GM12874 (cell line): Measurements from ENCODE around the gene ALG14.

Experiments
- TF ChIP-seq, protein P1 (sequence below): IDR thresholded peaks from 2 replicates; pipeline ENCODE4 v1.5.1; 2011; ENCODE audit warnings: low read depth, mild to moderate bottlenecking, control low read depth, low read length, moderate library complexity; ENCODE audit not compliant: insufficient read depth

The ALG14 gene

DNA sequence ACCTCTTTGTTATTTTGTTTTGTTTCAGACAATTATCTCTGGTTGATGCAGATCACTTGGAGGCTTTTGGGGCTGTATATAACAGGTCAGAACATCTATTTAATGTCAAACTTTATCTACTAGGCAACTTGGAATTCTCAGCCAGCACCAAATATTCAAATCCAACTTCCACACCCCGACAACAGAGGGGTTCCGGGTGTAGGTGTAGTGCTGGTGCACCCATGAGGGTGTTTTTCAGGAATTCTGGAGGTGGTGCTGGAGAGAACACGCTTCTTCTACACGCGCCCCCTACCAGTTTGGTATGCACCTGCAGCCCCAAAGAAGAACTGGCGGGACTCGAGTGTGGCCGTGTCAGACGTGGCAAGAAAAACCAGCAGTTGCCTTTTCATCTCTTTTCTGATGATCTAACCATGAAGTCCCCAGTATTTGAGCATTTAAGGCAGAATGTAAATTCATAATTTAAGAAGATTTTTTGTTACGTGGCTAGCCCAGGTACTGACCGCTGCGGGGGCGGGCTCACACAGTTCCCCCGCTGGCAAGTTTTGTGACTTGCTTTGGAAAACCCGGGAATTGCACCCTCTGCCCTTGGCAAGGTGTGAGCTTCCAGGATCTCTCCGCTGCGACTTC is 43.9 kb upstream of the ALG14 start:
- TF ChIP-seq, protein P1, sequence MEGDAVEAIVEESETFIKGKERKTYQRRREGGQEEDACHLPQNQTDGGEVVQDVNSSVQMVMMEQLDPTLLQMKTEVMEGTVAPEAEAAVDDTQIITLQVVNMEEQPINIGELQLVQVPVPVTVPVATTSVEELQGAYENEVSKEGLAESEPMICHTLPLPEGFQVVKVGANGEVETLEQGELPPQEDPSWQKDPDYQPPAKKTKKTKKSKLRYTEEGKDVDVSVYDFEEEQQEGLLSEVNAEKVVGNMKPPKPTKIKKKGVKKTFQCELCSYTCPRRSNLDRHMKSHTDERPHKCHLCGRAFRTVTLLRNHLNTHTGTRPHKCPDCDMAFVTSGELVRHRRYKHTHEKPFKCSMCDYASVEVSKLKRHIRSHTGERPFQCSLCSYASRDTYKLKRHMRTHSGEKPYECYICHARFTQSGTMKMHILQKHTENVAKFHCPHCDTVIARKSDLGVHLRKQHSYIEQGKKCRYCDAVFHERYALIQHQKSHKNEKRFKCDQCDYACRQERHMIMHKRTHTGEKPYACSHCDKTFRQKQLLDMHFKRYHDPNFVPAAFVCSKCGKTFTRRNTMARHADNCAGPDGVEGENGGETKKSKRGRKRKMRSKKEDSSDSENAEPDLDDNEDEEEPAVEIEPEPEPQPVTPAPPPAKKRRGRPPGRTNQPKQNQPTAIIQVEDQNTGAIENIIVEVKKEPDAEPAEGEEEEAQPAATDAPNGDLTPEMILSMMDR: peak; percentile 64

DNA sequence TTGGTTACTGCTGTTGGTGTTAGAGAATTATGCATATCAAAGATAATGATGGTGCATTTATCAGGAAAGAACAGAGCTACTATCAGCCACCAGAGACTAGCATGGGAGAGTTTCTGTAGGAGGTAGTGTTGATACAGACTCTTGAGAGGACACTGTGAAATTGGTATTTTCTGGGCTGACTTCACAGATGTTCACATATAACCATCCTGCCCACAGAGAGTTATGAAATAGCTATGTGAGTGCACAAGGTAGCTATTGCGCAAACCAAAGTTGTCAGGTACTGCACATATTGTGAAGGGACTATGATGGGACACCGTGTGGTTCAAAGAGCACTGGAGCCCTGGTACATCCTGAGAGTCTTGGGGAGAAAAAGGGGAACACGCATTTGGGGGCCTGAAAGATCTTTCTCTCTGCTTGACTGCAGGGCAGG is 43.0 kb upstream of the ALG14 start:
- TF ChIP-seq, protein P1: no peak

DNA sequence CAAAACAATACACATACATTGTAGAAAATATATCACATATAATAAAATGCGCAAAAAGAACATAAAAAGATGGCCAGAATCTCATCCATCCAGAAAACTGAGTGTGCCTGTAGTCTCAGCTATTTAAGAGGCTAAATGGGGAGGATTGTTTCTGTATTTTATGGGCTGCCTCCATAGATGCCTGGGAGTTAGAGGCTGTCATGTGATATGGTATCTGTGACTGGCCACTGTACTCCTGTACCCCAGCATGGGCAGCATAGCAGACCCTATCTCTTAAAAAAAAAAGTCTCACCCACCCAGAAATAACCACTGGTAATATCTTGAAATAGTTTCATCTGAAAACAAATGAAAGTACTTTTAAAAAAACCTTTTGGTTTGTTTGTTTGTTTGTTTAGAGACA is 40.9 kb upstream of the ALG14 start:
- TF ChIP-seq, protein P1: no peak

DNA sequence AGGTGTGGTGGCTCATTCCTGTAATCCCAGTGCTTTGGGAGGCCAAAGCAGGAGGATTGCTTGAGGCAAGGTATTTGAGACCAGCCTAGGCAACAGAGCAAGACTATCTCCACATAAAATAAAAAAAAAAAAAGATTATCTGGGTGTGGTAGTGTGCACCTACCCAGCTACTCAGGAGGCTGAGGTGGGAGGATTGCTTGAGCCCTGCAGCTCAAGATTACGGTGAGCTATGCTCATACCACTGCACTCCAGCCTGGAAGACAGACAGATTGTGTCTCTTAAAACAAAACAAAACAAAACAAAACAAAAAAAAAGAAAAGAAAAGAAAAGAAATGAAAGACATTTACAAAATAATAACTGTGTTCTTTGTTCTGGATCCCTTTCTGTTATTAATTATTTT is 38.3 kb upstream of the ALG14 start:
- TF ChIP-seq, protein P1: no peak

DNA sequence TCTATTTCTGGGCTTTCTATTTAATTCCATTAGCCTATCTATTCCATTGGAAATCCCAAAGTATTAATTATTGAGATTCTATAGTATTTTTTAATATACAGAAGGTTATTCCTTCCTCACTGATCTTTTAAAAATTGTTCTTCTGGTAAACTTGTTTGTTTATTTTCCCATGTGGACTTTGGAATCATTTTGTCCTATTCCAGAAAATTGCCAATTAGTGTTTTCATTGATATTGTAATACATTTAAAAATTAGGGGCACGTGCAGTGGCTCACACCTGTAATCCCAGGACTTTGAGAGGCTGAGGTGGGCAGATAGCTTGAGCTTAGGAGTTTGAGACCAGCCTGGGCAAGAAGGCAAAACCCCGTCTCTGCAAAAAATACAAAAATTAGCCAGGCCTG is 36.0 kb upstream of the ALG14 start:
- TF ChIP-seq, protein P1: no peak

DNA sequence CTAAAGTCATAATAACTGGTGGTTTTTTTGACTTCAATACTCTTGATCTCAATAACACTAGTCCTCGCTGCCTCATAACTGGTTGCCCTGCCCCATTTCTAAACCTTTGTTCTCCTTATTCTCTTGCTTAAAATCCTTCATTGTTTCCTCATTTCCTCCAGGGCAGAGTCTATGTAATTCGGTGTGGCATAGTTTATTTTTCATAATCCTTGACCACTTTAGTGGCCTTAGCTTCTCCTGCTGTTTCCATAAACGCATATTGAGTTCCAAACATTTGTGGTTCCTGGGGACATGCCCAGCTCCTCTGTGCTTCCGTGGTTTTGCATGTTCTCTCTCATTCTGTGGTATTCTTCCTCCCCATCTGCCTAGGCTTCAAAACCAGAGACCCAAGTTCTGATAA is 25.4 kb upstream of the ALG14 start:
- TF ChIP-seq, protein P1: no peak

DNA sequence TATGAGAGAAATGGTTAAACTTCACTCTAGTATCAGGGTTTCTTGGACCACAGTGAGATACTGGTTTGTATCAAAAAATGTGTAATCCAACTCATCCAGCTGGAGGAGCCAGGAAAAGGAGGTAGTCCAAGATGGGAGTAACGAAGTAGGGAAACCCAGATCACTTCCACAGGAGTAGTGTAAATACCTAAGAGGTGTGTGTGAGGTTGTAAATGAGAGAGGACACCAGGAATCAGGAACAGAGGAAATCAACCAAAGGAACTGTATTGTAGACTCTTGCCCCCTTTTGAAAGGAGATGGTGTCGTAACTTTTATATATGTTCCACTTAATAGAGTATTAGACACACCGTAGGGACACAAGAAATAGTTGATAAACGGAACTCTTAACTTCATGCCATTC is 24.7 kb upstream of the ALG14 start:
- TF ChIP-seq, protein P1: no peak
